Measurements from ENCODE around the gene MATN1. TPM values are rescaled to one million over a fixed set of nuclear protein-coding genes. Genes with fewer than 3 reads are reported as not detected.

Gene MATN1
- total RNA-seq, 2 experiments from 2014 or later: not detected

DNA sequence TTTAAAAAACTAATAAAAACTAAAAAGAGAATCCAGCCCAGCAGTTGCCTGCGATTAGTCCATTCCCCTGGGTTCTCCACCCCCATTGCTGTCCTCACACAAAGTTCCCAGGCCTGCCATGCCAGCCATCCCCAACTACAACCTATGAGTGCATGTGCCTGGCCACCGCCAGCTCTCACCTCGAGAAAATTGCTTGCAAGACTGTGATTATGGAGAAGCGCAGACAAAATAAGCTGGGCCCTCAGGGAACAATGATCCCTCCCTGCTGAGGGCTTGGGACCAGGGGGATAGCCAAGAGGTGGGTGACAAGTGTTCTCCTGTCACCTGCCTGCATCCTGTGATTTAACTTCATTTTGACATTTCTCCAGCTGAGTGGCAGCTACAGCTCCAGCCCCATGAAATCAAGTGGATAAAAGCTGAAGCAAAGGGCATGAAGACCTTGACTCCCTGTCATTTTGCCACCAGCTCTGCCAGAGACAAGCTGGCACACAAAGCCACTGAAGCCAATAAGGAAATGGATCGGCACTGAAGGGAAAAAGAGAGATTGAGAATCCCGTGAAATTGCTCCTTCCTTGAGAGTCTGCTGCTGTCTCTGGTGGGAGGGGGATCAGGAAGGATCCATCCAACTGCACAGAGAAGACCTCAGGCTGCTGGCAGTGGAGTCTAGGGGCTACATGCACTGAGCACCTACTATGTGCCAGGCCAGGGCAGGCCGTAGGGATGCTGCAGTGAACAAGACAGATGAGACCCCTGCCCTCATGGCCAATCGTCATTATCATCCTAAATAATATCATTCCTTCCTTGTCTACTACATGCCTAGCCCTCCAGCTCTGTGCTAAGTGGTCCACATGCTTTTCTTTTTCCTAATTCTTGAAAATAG lies 40.7 kb downstream of the MATN1 start:
- CTCF ChIA-PET: interaction anchor here (1.4 kb wide), 1 partner anchor 100 kb away, joined by 4 read pairs; no protein-coding TSS in a partner anchor
- ATAC-seq (no peak), DNase-seq (no peak)
- Mint-ChIP-seq H3K4me3 (no peak overlapping the region), H3K4me1 (ENCODE audit: low read depth) (no peaks in the 10 kb centered on the region), H3K36me3 (ENCODE audit: low read depth) (no peaks in the 10 kb centered on the region), H3K27me3 (ENCODE audit: low read depth) (peaks cover 42% of the 10 kb centered on the region), H3K27ac (no peak overlapping the region), H3K9me3 (ENCODE audit: insufficient read depth) (no peaks in the 10 kb centered on the region)
- POLR2A ChIA-PET: interaction anchor here (0.6 kb wide), 1 partner anchor 1383 kb away, joined by 3 read pairs; no protein-coding TSS in a partner anchor

DNA sequence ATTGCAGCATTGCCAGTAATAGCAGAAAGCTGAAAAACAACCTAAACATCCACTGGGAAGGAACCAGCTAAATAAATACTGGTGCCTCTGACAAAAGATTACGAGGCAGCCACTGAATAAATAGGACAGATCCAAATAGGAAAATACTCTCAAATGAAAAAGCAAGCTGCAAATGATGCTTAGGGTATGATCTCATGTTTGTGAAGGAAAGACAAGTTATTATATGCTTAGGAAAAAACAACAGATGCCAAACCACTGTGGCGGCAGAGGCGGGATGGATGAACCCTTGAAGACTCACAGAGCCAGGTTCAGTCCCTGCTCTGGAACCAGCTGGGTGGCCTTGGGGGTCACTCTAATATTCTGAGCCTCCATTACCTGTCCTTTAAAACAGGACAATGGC lies 41.6 kb downstream of the MATN1 start:
- no peak overlapping the region for H3K27ac Mint-ChIP-seq
- ATAC-seq: no peak
- no peak for DNase-seq
- H3K36me3 Mint-ChIP-seq (ENCODE audit: low read depth): no peaks in the 10 kb centered on the region
- no peaks in the 10 kb centered on the region for H3K4me1 Mint-ChIP-seq (ENCODE audit: low read depth)
- no peaks in the 10 kb centered on the region for H3K9me3 Mint-ChIP-seq (ENCODE audit: insufficient read depth)
- peaks cover 36% of the 10 kb centered on the region for H3K27me3 Mint-ChIP-seq (ENCODE audit: low read depth)
- no peak overlapping the region for H3K4me3 Mint-ChIP-seq
- POLR2A ChIA-PET: no interaction called here
- CTCF ChIA-PET: interaction anchor here (1.4 kb wide), 1 partner anchor 101 kb away, joined by 4 read pairs; no protein-coding TSS in a partner anchor

DNA sequence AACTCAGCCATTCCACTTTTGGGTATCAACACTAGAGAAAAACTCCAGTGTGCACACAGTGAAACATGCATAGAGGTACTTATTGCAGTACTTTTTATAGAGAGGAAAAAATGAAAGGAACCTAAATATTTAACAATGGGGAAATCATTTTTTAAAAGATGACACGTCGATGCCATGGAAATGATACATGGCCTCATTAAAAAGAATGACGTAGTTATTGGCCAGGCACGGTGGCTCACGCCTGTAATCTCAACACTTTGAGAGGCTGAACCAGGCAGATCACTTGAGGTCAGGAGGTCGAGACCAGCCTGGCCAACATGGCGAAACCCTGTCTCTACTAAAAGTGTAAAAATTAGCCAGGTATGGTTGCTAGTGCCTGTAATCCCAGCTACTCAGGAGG lies 42.5 kb downstream of the MATN1 start:
- no peak overlapping the region for H3K27ac Mint-ChIP-seq
- ATAC-seq (no peak), DNase-seq (no peak)
- H3K4me1 Mint-ChIP-seq (ENCODE audit: low read depth): no peaks in the 10 kb centered on the region
- H3K4me3 Mint-ChIP-seq: no peak overlapping the region
- H3K9me3 Mint-ChIP-seq (ENCODE audit: insufficient read depth): no peaks in the 10 kb centered on the region
- ChIA-PET POLR2A (no interaction called here), CTCF (interaction anchor here (0.8 to 1.4 kb wide), 2 partner anchors 9 to 102 kb away, joined by 3 to 4 read pairs; no protein-coding TSS in a partner anchor)
- no peaks in the 10 kb centered on the region for H3K36me3 Mint-ChIP-seq (ENCODE audit: low read depth)
- peaks cover 32% of the 10 kb centered on the region for H3K27me3 Mint-ChIP-seq (ENCODE audit: low read depth)

- no peaks in the 10 kb centered on the region for H3K9me3 Mint-ChIP-seq (ENCODE audit: insufficient read depth)
- H3K4me3 Mint-ChIP-seq: no peak overlapping the region
- ATAC-seq (no peak), DNase-seq (no peak)
- ChIA-PET POLR2A (no interaction called here), CTCF (interaction anchor here (0.8 kb wide), 1 partner anchor 10 kb away, joined by 3 read pairs; no protein-coding TSS in a partner anchor)
- no peaks in the 10 kb centered on the region for H3K4me1 Mint-ChIP-seq (ENCODE audit: low read depth)
- H3K36me3 Mint-ChIP-seq (ENCODE audit: low read depth): no peaks in the 10 kb centered on the region
- H3K27me3 Mint-ChIP-seq (ENCODE audit: low read depth): peaks cover 29% of the 10 kb centered on the region
- H3K27ac Mint-ChIP-seq: no peak overlapping the region
Observed at GRCh38 chr1:30680429-30680828, 43.0 kb downstream of the MATN1 start.

DNA sequence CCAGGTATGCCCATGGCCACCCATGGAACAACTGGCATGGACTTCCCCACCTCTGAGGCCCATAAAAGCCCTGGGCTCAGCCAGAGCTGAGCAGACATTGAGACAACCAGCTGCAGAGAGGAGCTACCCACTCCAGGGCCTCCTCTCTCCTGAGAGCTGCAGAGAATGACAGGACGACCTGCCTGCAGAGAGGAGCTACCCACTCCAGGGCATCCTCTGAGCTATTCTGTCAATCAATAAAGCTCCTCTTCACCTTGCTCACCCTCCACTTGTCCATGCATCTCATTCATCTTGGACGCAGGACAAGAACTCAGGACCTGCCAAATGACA lies 43.4 kb downstream of the MATN1 start:
- no peak for DNase-seq
- ChIA-PET CTCF (interaction anchor here (0.8 kb wide), 1 partner anchor 10 kb away, joined by 3 read pairs; no protein-coding TSS in a partner anchor), POLR2A (no interaction called here)
- peaks cover 26% of the 10 kb centered on the region for H3K27me3 Mint-ChIP-seq (ENCODE audit: low read depth)
- no peak overlapping the region for H3K4me3 Mint-ChIP-seq
- H3K9me3 Mint-ChIP-seq (ENCODE audit: insufficient read depth): no peaks in the 10 kb centered on the region
- H3K27ac Mint-ChIP-seq: no peak overlapping the region
- no peak for ATAC-seq
- H3K4me1 Mint-ChIP-seq (ENCODE audit: low read depth): no peaks in the 10 kb centered on the region
- H3K36me3 Mint-ChIP-seq (ENCODE audit: low read depth): no peaks in the 10 kb centered on the region

GRCh38 chr1:30679201-30679975 lies 44.0 kb downstream of the MATN1 start:
- peaks cover 20% of the 10 kb centered on the region for H3K27me3 Mint-ChIP-seq (ENCODE audit: low read depth)
- no peaks in the 10 kb centered on the region for H3K4me1 Mint-ChIP-seq (ENCODE audit: low read depth)
- no peak overlapping the region for H3K27ac Mint-ChIP-seq
- H3K4me3 Mint-ChIP-seq: no peak overlapping the region
- DNase-seq (no peak), ATAC-seq (no peak)
- H3K9me3 Mint-ChIP-seq (ENCODE audit: insufficient read depth): no peaks in the 10 kb centered on the region
- H3K36me3 Mint-ChIP-seq (ENCODE audit: low read depth): no peaks in the 10 kb centered on the region
- POLR2A ChIA-PET: no interaction called here
- CTCF ChIA-PET: no interaction called here

DNA sequence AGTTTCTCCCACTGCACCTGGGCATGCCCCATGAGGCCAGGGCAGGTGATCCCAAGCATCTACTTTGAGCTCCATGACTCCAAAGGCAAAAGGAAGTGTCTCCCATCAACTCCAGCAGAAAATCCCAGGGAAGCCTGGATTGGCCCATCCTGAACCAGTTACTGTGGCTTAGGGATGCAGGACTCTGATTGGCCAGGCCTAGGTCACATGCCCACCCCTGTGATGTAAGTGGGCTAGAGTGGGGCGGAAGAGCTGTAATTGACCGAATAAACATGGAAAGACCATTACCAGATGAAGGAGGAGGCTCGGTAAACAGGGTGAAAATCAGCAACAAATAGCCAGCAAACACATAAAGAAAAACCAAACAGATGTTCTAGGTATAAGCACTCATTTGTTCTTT lies 45.2 kb downstream of the MATN1 start:
- CTCF ChIA-PET: no interaction called here
- Mint-ChIP-seq H3K9me3 (ENCODE audit: insufficient read depth) (no peaks in the 10 kb centered on the region), H3K27ac (no peak overlapping the region), H3K4me1 (ENCODE audit: low read depth) (no peaks in the 10 kb centered on the region), H3K4me3 (no peak overlapping the region), H3K27me3 (ENCODE audit: low read depth) (peaks cover 17% of the 10 kb centered on the region), H3K36me3 (ENCODE audit: low read depth) (no peaks in the 10 kb centered on the region)
- POLR2A ChIA-PET: no interaction called here
- DNase-seq (no peak), ATAC-seq (no peak)

GRCh38 chr1:30677471-30677870 lies 45.9 kb downstream of the MATN1 start:
- ChIA-PET POLR2A (no interaction called here), CTCF (no interaction called here)
- no peaks in the 10 kb centered on the region for H3K9me3 Mint-ChIP-seq (ENCODE audit: insufficient read depth)
- no peak overlapping the region for H3K4me3 Mint-ChIP-seq
- no peak overlapping the region for H3K27ac Mint-ChIP-seq
- H3K4me1 Mint-ChIP-seq (ENCODE audit: low read depth): no peaks in the 10 kb centered on the region
- ATAC-seq (no peak), DNase-seq (no peak)
- no peaks in the 10 kb centered on the region for H3K36me3 Mint-ChIP-seq (ENCODE audit: low read depth)
- peaks cover 12% of the 10 kb centered on the region for H3K27me3 Mint-ChIP-seq (ENCODE audit: low read depth)

DNA sequence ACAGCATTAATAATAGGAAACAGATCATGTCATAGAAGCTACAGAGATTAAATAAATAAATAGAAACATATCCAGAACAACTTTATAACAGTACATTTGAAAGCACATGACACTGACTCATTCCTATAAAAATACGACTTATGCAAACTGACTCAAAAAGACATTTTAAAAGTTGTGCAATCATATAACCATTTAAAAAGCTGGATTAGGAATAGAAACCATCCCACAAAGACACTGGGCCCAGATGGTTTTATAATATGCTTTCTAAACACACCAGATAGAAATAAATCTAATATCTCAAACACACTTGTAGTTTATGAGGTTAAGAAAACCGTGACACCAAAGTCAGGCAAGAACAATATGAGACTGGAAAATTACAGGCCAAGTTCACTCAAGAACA lies 47.6 kb downstream of the MATN1 start:
- DNase-seq (no peak), ATAC-seq (no peak)
- H3K27me3 Mint-ChIP-seq (ENCODE audit: low read depth): peaks cover 12% of the 10 kb centered on the region
- ChIA-PET CTCF (interaction anchor here (0.7 kb wide), 1 partner anchor 33 kb away, joined by 3 read pairs; no protein-coding TSS in a partner anchor), POLR2A (no interaction called here)
- H3K4me1 Mint-ChIP-seq (ENCODE audit: low read depth): no peaks in the 10 kb centered on the region
- H3K9me3 Mint-ChIP-seq (ENCODE audit: insufficient read depth): no peaks in the 10 kb centered on the region
- H3K4me3 Mint-ChIP-seq: no peak overlapping the region
- H3K36me3 Mint-ChIP-seq (ENCODE audit: low read depth): no peaks in the 10 kb centered on the region
- H3K27ac Mint-ChIP-seq: no peak overlapping the region

DNA sequence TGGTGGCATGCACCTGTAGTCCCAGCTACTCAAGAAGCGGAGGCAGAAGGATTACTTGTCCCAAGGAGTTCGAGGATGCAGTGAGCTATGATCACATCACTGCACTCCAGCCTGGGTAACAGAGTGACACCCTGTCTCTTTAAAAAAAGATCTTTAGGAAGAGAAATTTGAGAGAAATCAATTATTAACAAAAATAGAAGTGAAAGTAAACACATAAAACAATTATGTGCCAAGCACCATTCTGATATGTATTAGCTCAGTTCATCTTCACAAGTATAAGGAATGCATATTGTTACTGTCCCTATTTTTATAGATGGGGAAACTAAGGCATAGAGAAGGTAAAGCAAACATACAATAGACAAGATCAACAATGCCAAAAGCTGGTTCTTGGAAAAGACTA lies 48.1 kb downstream of the MATN1 start:
- Mint-ChIP-seq H3K27me3 (ENCODE audit: low read depth) (peaks cover 12% of the 10 kb centered on the region), H3K9me3 (ENCODE audit: insufficient read depth) (no peaks in the 10 kb centered on the region), H3K36me3 (ENCODE audit: low read depth) (no peaks in the 10 kb centered on the region), H3K27ac (no peak overlapping the region), H3K4me1 (ENCODE audit: low read depth) (no peaks in the 10 kb centered on the region), H3K4me3 (no peak overlapping the region)
- ATAC-seq (no peak), DNase-seq (no peak)
- CTCF ChIA-PET: no interaction called here
- POLR2A ChIA-PET: no interaction called here

GRCh38 chr1:30673395-30673794 lies 50.0 kb downstream of the MATN1 start:
- DNase-seq: no peak
- peaks cover 12% of the 10 kb centered on the region for H3K27me3 Mint-ChIP-seq (ENCODE audit: low read depth)
- ATAC-seq: no peak
- CTCF ChIA-PET: no interaction called here
- H3K36me3 Mint-ChIP-seq (ENCODE audit: low read depth): no peaks in the 10 kb centered on the region
- H3K4me1 Mint-ChIP-seq (ENCODE audit: low read depth): no peaks in the 10 kb centered on the region
- no peak overlapping the region for H3K4me3 Mint-ChIP-seq
- POLR2A ChIA-PET: no interaction called here
- H3K27ac Mint-ChIP-seq: no peak overlapping the region
- H3K9me3 Mint-ChIP-seq (ENCODE audit: insufficient read depth): no peaks in the 10 kb centered on the region

GRCh38 chr1:30672661-30673060 lies 50.7 kb downstream of the MATN1 start:
- ATAC-seq: no peak

More at GRCh38 chr1:30672661-30673060, 50.7 kb downstream of the MATN1 start:
- H3K4me1 Mint-ChIP-seq (ENCODE audit: low read depth): no peaks in the 10 kb centered on the region
- no peaks in the 10 kb centered on the region for H3K9me3 Mint-ChIP-seq (ENCODE audit: insufficient read depth)
- no peak for DNase-seq
- H3K27ac Mint-ChIP-seq: no peak overlapping the region
- H3K36me3 Mint-ChIP-seq (ENCODE audit: low read depth): no peaks in the 10 kb centered on the region
- peaks cover 12% of the 10 kb centered on the region for H3K27me3 Mint-ChIP-seq (ENCODE audit: low read depth)
- ChIA-PET POLR2A (no interaction called here), CTCF (no interaction called here)
- no peak overlapping the region for H3K4me3 Mint-ChIP-seq

Data from activated CD8-positive, alpha-beta T cell treated with anti-CD3 and anti-CD28 coated beads, Interleukin-2, amount 10 ng/mL, durations not matched to agents 7 days and 5 days (primary cell).